ENCODE results near the gene ZIC5. TPM values are rescaled to one million over a fixed set of nuclear protein-coding genes. Genes with fewer than 3 reads are reported as not detected.

Gene ZIC5
- total RNA-seq, 1 donor from 2014 or later = not detected

- FAIRE-seq (no peak), DNase-seq (ENCODE audit: low read depth) (no peak)
- no peak for TF ChIP-seq CTCF (IDR thresholded peaks at IDR 0.05; ENCODE audit: insufficient read depth, low read length, severe bottlenecking)
- Histone ChIP-seq H3K36me3 (ENCODE audit: control insufficient read depth, insufficient read depth, low read length) (no peaks in the 10 kb centered on the region), H3K27me3 (ENCODE audit: control insufficient read depth, insufficient read depth, low read length) (peaks cover 80% of the 10 kb centered on the region), H3K4me3 (ENCODE audit: low read depth, low read length) (no peak overlapping the region)
These were observed 2.9 kb upstream of the ZIC5 start for GRCh38 chr13:99974296-99974938.

DNA sequence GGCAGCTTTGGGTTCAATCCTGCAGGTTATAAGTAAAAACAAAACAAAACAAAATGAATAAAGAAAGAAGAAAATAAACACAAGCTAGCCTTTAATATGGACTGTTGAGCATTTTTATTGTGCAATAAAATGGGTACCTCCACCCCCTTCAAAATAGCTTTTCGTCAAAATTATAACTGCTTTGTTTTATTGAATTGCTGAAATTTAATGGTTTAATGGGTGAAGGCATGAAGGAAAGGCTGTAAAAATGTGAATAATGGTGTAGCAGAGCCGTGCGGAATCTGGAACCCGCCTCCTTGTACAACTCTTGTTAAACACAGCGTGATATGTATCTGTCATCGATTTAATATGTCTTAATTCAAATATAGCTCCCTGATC lies 2.2 kb upstream of the ZIC5 start:
- peaks cover 81% of the 10 kb centered on the region for H3K27me3 ChIP-seq (ENCODE audit: control insufficient read depth, insufficient read depth, low read length)
- FAIRE-seq = no peak
- TF ChIP-seq CTCF (IDR thresholded peaks at IDR 0.05; ENCODE audit: insufficient read depth, low read length, severe bottlenecking) = no peak
- no peak for DNase-seq (ENCODE audit: low read depth)
- H3K4me3 ChIP-seq (ENCODE audit: low read depth, low read length) = no peak overlapping the region
- no peaks in the 10 kb centered on the region for H3K36me3 ChIP-seq (ENCODE audit: control insufficient read depth, insufficient read depth, low read length)

DNA sequence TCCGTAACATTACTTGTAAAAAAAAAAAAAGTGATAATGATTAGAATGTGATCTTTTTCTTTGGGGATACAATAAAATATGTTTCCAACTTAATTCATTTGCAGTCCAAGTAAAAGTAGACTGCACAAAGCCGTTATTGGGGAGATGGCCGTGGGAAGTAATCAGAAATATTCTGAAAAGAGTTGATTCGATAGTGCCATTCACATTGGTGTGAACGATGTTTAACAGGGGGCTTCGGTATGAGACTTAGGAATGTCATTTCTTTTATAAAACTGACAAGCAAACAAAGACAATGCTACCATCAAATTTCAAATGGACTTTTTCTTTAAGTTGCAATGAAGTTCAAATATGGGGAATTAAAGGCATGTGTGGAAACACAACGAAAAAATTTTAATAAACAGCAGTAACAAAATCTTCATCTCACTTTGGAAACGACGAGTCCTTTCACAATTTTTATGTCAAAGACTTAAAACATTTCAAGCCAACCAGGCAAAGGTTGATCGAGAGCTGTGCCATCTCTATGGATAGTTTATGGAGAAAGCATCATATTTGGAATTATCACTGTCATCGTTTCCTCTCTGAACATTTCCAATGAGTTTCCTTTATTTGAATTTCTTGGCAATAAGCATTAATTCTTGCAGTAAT lies 1.7 kb upstream of the ZIC5 start:
- H3K4me3 ChIP-seq (ENCODE audit: low read depth, low read length) = no peak overlapping the region
- no peaks in the 10 kb centered on the region for H3K36me3 ChIP-seq (ENCODE audit: control insufficient read depth, insufficient read depth, low read length)
- no peak for DNase-seq (ENCODE audit: low read depth)
- no peak for TF ChIP-seq CTCF (IDR thresholded peaks at IDR 0.05; ENCODE audit: insufficient read depth, low read length, severe bottlenecking)
- H3K27me3 ChIP-seq (ENCODE audit: control insufficient read depth, insufficient read depth, low read length) = peaks cover 81% of the 10 kb centered on the region
- no peak for FAIRE-seq

GRCh38 chr13:99972190-99972731 lies 694 bp upstream of the ZIC5 start:
- FAIRE-seq (no peak), DNase-seq (ENCODE audit: low read depth) (no peak)
- Histone ChIP-seq H3K27me3 (ENCODE audit: control insufficient read depth, insufficient read depth, low read length) (peaks cover 80% of the 10 kb centered on the region), H3K36me3 (ENCODE audit: control insufficient read depth, insufficient read depth, low read length) (no peaks in the 10 kb centered on the region), H3K4me3 (ENCODE audit: low read depth, low read length) (no peak overlapping the region)
- TF ChIP-seq CTCF (IDR thresholded peaks at IDR 0.05; ENCODE audit: insufficient read depth, low read length, severe bottlenecking) = no peak

GRCh38 chr13:99970651-99971575 lies 654 bp downstream of the ZIC5 start:
- DNase-seq (ENCODE audit: low read depth) (no peak), FAIRE-seq (no peak)
- TF ChIP-seq CTCF (IDR thresholded peaks at IDR 0.05; ENCODE audit: insufficient read depth, low read length, severe bottlenecking) = no peak
- no peak overlapping the region for H3K4me3 ChIP-seq (ENCODE audit: low read depth, low read length)
- H3K36me3 ChIP-seq (ENCODE audit: control insufficient read depth, insufficient read depth, low read length) = no peaks in the 10 kb centered on the region
- H3K27me3 ChIP-seq (ENCODE audit: control insufficient read depth, insufficient read depth, low read length) = peaks cover 76% of the 10 kb centered on the region

All from bronchial epithelial cell (primary cell).